Ovary (tissue), 3 donors: ENCODE results near the gene NVL.

ENCODE experiments used
- EP300 ChIP-seq: sonication (generic); formaldehyde crosslinking; IDR thresholded peaks from one replicate; pipeline ENCODE4 v1.6.1; 2017; ENCODE audit warnings: antibody characterized with exemption
- TF ChIP-seq, protein P1 (sequence below), 3 donors: fragments of 450-650 bp in 2 of 3; fragments of 200-600 bp in 1 of 3; IDR thresholded peaks; one replicate each; pipeline versions ENCODE4 v1.5.1 to v1.8.0; 2016 to 2022; ENCODE audit warnings: antibody characterized with exemption in 3 of 3, mild to moderate bottlenecking in 1 of 3
- donor health status: DM: no; HTN: no; CAD: no.

DNA sequence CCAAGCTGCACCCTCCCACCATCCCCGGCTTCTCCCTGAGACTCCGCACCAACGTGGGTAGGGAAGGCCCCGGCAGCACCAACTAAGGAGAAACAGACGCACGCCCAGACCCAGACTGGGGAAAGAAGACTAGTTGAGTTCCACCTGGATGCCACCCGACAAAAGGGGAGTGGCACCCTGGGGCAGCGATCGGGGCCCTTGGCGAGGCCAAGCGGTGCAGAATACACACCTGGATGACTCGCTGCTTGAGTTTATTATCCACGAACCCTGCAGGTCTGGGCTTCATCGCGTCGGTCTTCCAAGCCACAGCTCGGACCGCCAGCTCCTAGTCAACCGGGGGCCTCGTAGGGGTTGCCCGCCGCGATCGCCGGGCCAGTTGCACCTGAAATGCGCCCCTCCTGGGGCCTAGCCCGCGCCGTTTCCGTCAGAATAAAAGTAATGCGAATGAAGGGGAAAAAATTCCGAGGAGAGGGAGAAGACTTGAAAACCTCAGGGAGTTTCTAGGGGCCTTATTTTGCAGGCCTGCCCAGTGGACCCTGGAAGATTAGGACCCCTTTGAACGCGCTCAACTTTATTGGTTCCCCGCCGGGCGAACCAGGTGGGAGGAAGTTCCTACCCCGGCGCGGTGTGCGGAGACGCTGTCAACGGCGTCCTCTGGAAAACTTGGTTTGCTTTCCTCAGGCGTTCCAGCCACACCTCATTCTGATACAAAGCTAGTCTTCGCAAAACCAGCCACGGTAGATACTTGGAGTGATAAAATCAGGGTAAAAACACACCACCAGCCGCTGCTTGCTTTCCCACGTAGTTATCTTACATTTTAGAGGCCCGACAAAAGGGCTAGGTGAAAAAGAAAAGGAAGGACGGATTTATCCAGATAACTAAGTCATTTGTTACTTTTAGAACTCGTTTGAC is at the start of gene NVL:
- TF ChIP-seq, protein P1, sequence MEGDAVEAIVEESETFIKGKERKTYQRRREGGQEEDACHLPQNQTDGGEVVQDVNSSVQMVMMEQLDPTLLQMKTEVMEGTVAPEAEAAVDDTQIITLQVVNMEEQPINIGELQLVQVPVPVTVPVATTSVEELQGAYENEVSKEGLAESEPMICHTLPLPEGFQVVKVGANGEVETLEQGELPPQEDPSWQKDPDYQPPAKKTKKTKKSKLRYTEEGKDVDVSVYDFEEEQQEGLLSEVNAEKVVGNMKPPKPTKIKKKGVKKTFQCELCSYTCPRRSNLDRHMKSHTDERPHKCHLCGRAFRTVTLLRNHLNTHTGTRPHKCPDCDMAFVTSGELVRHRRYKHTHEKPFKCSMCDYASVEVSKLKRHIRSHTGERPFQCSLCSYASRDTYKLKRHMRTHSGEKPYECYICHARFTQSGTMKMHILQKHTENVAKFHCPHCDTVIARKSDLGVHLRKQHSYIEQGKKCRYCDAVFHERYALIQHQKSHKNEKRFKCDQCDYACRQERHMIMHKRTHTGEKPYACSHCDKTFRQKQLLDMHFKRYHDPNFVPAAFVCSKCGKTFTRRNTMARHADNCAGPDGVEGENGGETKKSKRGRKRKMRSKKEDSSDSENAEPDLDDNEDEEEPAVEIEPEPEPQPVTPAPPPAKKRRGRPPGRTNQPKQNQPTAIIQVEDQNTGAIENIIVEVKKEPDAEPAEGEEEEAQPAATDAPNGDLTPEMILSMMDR (IDR thresholded peaks at IDR 0.05): peak in 1 of 3 donors; percentile 39
- TF ChIP-seq EP300: no peak
